HEK293 (cell line): ENCODE data around the gene CLIC4.

ENCODE experiments used
- ATF2 ChIP-seq: fragments of 450-650 bp; formaldehyde crosslinking; IDR thresholded peaks from 2 replicates; pipeline ENCODE4 v1.5.1; 2016; ENCODE audit warnings: missing biosample characterization, missing genetic modification characterization, low read depth
- EGR2 ChIP-seq: fragments of 450-650 bp; formaldehyde crosslinking; IDR thresholded peaks from 2 replicates; pipeline ENCODE4 v1.5.1; 2016; ENCODE audit warnings: low read depth, missing biosample characterization, missing genetic modification characterization
- GLIS1 ChIP-seq: fragments of 450-650 bp; formaldehyde crosslinking; IDR thresholded peaks from 2 replicates; pipeline ENCODE4 v1.5.1; 2016; ENCODE audit warnings: missing biosample characterization, missing genetic modification characterization
- HOXC10 ChIP-seq: sonication (generic); formaldehyde crosslinking; IDR thresholded peaks from 2 replicates; pipeline ENCODE4 v1.8.1; 2023; ENCODE audit warnings: mild to moderate bottlenecking, missing genetic modification reagents
- PATZ1 ChIP-seq: fragments of 450-650 bp; formaldehyde crosslinking; IDR thresholded peaks from 2 replicates; pipeline ENCODE4 v1.5.1; 2016; ENCODE audit warnings: missing biosample characterization, missing genetic modification characterization
- SALL2 ChIP-seq: fragments of 450-650 bp; formaldehyde crosslinking; IDR thresholded peaks from 2 replicates; pipeline ENCODE4 v1.5.0; 2017; ENCODE audit warnings: missing biosample characterization, mild to moderate bottlenecking, missing genetic modification characterization, borderline replicate concordance
- SCRT1 ChIP-seq: fragments of 450-650 bp; formaldehyde crosslinking; IDR thresholded peaks from 2 replicates; pipeline ENCODE4 v1.5.1; 2016; ENCODE audit warnings: missing biosample characterization, missing genetic modification characterization, borderline replicate concordance
- SP2 ChIP-seq: fragments of 450-650 bp; formaldehyde crosslinking; IDR thresholded peaks from 2 replicates; pipeline ENCODE4 v1.5.1; 2016; ENCODE audit warnings: missing biosample characterization, missing genetic modification characterization
- TCF7L2 ChIP-seq: IDR thresholded peaks from 2 replicates; pipeline ENCODE4 v1.6.1; 2011; ENCODE audit warnings: low read depth, mild to moderate bottlenecking, inconsistent platforms, low read length, moderate library complexity, borderline replicate concordance
- TSHZ1 ChIP-seq: fragments of 450-650 bp; formaldehyde crosslinking; IDR thresholded peaks from 2 replicates; pipeline ENCODE4 v1.5.1; 2016; ENCODE audit warnings: missing biosample characterization, missing genetic modification characterization, borderline replicate concordance
- YY2 ChIP-seq: fragments of 450-650 bp; formaldehyde crosslinking; IDR thresholded peaks from 2 replicates; pipeline ENCODE4 v1.5.1; 2016; ENCODE audit warnings: missing biosample characterization, missing genetic modification characterization
- ZBTB48 ChIP-seq: fragments of 450-650 bp; formaldehyde crosslinking; IDR thresholded peaks from 2 replicates; pipeline ENCODE4 v1.5.1; 2016; ENCODE audit warnings: missing biosample characterization, missing genetic modification characterization
- ZFP3 ChIP-seq: fragments of 450-650 bp; formaldehyde crosslinking; IDR thresholded peaks from 2 replicates; pipeline ENCODE4 v1.5.1; 2016; ENCODE audit warnings: low read depth, missing biosample characterization, missing genetic modification characterization
- ZNF112 ChIP-seq: fragments of 450-650 bp; formaldehyde crosslinking; IDR thresholded peaks from 2 replicates; pipeline ENCODE4 v1.5.0; 2017; ENCODE audit warnings: missing biosample characterization, missing genetic modification characterization
- ZNF140 ChIP-seq: fragments of 450-650 bp; formaldehyde crosslinking; IDR thresholded peaks from 2 replicates; pipeline ENCODE4 v1.5.1; 2016; ENCODE audit warnings: missing biosample characterization, missing genetic modification characterization
- ZNF16 ChIP-seq: fragments of 450-650 bp; formaldehyde crosslinking; IDR thresholded peaks from 2 replicates; pipeline ENCODE4 v1.5.1; 2016; ENCODE audit warnings: low read depth, missing biosample characterization, missing genetic modification characterization
- ZNF174 ChIP-seq: fragments of 450-650 bp; formaldehyde crosslinking; IDR thresholded peaks from 2 replicates; pipeline ENCODE4 v1.5.0; 2017; ENCODE audit warnings: missing biosample characterization, mild to moderate bottlenecking, missing genetic modification characterization
- ZNF274 ChIP-seq, 2 experiments: fragments of 200-500 bp in 1 of 2; fragments of 450-650 bp in 1 of 2; sonication (Bioruptor generic) in 1 of 2; formaldehyde crosslinking in 1 of 2; IDR thresholded peaks; 2 replicates each; pipeline versions ENCODE4 v1.5.1 to v1.6.1; 2014 to 2016; ENCODE audit warnings: borderline replicate concordance in 1 of 2, inconsistent platforms in 1 of 2, low read length in 1 of 2, missing biosample characterization in 1 of 2, missing genetic modification characterization in 1 of 2
- ZNF302 ChIP-seq: fragments of 450-650 bp; formaldehyde crosslinking; IDR thresholded peaks from 2 replicates; pipeline ENCODE4 v1.5.1; 2016; ENCODE audit warnings: missing biosample characterization, missing genetic modification characterization, low read depth
- ZNF394 ChIP-seq: fragments of 450-650 bp; formaldehyde crosslinking; IDR thresholded peaks from 2 replicates; pipeline ENCODE4 v1.5.1; 2016; ENCODE audit warnings: missing biosample characterization, missing genetic modification characterization, mild to moderate bottlenecking, moderate library complexity, borderline replicate concordance
- ZNF529 ChIP-seq: fragments of 450-650 bp; formaldehyde crosslinking; IDR thresholded peaks from 2 replicates; pipeline ENCODE4 v1.5.1; 2017; ENCODE audit warnings: missing genetic modification characterization, missing biosample characterization; ENCODE audit not compliant: insufficient replicate concordance
- ZNF623 ChIP-seq: fragments of 450-650 bp; formaldehyde crosslinking; IDR thresholded peaks from 2 replicates; pipeline ENCODE4 v1.5.1; 2016; ENCODE audit warnings: missing biosample characterization, missing genetic modification characterization
- ZXDB ChIP-seq: fragments of 450-650 bp; formaldehyde crosslinking; IDR thresholded peaks from 2 replicates; pipeline ENCODE4 v1.5.1; 2016; ENCODE audit warnings: missing biosample characterization, missing genetic modification characterization

Gene CLIC4

GRCh38 chr1:24724345-24725208, 20.7 kb upstream of the CLIC4 start (continued):
- TF ChIP-seq ZNF394 (tag by site-specific recombination) (peak; percentile 42; the same call in 1 of the 2 replicates), ZFP3 (tag by site-specific recombination) (no peak), HOXC10 (CRISPR knock-in tag) (no peak), TCF7L2 (0 out of 2 replicates have a peak, but pooled peaks have one; percentile 43), EGR2 (tag by site-specific recombination) (peak; percentile 74), ZNF112 (tag by site-specific recombination) (no peak), SALL2 (no peak), ZNF302 (no peak), SCRT1 (tag by site-specific recombination) (no peak), GLIS1 (0 out of 2 replicates have a peak, but pooled peaks have one; percentile 34), PATZ1 (tag by site-specific recombination) (peak; percentile 45; the same call in 1 of the 2 replicates), ZNF623 (tag by site-specific recombination) (no peak), ZNF174 (no peak), ZBTB48 (peak; percentile 55; the same call in 1 of the 2 replicates), ZXDB (no peak), SP2 (peak; percentile 23; the same call in 1 of the 2 replicates), ZNF140 (no peak), TSHZ1 (tag by site-specific recombination) (no peak), ZNF16 (tag by site-specific recombination) (no peak), ZNF529 (tag by site-specific recombination) (no peak), YY2 (no peak), ZNF274 (IDR thresholded peaks at IDR 0.05; ENCODE audit: low read length) (no peak), ZNF274 (tag by site-specific recombination; IDR thresholded peaks at IDR 0.05; ENCODE audit: borderline replicate concordance) (no peak), ATF2 (no peak)
- TF ChIP-seq, all 188 proteins: peak for 10
